Right hindlimb (tissue), 1 donor: ENCODE data around the gene SPATA32.
"Not testable (repeated sequence)": the region's sequence is repeated elsewhere in the genome, so short reads cannot be mapped to it uniquely, and the experiment has no call there.

ENCODE experiments used
- DNase-seq: peaks from one replicate; pipeline ENCODE4 v3.0.0-alpha.2; 2018

Gene SPATA32

DNA sequence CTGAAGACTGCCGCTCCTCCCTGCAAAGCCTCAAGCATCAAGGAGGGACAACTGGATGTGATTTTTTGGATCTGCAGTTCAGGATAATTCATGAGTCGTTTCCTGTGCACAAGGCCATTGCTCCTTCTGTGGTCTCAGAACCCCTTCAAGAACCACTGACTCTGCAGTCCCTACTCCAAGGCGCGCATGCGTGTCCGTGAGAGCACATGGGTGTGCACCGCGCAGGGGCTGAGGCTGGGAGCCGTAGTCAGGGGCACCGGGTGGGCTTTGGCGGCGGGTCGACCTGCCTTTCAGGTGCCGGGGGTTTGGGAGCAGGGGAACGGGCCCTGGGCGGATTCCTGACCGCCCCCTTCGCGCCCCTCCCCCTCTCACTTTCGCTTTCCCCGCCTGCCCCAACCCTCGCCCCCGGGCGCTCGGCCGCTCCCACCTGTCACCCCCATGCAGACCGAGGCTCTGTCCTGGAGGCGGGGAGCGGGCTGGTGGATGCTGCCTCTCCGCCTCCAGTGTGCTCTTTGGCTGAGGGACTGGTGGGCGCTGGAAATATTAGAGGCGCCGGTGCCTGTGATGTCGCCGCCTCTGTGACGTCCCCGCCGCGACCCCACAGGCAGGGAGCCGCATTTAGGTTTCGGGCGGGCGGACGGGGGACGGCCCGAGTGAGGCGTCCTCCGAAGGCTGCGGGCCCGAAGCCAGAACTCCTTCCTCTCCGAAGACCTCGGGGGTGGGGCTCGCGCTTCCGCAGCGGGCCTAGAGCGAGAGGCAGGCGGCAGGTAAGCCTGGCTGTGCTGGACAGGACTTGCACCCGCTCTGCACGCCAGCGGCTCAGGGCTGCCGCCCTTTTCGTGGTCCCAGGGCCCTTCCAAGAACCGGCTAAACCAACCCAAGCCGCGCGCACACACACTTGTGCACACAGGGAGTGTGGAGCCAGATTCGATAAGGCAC is at the start of gene SPATA32:
Gene SPATA32, minus strand, starts transcription at position 518 of the 939 bp plus-strand sequence. Its CDS starts 78 bp downstream, at position 440.
- DNase-seq, result peak; percentile 62

GRCh38 chr17:45311401-45311759 is 49.5 kb upstream of the SPATA32 start:
- DNase-seq, result no peak

DNA sequence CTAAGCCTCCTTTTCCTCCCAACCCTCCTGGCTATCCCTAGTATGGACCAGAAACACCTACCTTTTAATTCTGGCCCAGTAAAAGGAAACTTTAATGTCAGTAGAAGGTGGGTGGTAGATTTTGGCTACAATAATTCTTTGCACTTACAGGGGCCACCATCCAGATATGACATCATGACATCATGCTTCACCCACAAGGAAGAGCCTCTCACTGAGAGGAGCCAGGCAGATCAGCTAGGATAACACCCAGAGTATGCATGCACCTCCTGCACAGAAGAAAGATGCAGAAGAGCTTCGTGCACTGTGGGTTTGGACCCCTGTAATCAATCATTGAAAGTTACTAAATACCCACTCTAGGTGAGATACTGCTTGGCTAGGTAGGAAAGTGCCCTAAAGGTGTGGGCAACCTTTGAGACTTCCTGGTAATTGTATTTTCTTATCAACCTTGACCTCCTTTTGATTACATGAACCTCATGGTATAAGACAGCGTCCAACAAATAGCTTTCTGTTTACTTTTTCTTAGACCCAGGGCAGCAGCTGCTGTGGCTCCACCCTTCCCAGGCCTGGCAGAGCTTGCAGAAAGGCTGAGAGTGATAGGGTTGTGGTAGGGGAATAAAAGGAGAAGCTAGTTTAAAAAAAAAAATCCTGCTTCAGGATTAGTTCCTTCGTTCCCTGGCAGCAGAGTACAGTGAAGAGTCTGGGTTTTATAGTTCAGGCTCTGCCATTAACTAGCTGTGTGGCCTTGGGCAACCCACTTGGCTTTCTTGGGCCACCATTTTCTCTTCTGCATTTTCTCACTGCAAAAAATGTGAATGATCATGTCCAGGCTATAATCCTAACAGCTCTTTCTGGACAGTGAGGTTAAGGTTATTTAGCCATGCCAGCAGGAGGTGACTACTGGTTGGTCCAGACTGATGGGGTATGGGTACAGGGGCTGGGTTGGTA is 48.8 kb upstream of the SPATA32 start:
- peak; percentile 62 for DNase-seq

DNA sequence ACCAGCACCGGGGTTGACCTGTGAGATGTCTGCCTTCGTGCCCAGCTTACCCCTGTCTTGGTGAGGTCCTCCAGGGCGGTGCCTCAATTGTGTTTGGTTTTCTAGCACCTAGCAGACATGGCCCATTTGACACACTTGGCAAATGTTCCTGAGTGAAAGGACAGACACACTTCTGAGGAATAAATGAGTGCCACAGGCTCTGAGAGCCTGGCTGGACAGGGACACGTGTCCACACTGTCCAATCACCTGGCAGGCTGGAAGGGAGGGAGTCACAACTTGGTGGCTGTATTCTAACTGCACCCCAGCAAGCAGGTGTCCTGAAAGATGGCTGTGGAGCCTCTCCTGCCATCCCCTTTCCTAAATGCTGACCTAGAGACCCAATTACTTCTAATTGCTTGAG is 47.5 kb upstream of the SPATA32 start:
- no peak for DNase-seq

- no peak for DNase-seq
These were observed 46.9 kb upstream of the SPATA32 start for GRCh38 chr17:45308840-45309239.

DNA sequence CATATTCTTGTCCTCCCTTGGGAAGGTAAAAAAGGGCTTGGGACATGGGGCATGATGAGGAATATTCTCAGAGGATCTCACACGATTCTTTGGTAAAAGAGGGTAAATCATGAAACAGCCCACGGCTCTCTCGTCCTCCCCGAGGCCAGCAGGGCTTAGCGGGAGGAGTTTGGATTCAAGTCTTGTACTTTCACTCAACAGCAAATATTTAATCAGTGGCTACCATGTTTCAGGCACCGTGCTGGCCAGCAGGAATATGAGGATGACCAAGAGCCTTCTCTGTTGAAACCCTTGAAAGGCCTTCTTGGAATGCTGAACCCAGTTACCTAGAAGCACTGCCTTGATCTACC is 46.1 kb upstream of the SPATA32 start:
- DNase-seq, result no peak

GRCh38 chr17:45307290-45308015 is 45.6 kb upstream of the SPATA32 start:
- DNase-seq, result no peak

DNA sequence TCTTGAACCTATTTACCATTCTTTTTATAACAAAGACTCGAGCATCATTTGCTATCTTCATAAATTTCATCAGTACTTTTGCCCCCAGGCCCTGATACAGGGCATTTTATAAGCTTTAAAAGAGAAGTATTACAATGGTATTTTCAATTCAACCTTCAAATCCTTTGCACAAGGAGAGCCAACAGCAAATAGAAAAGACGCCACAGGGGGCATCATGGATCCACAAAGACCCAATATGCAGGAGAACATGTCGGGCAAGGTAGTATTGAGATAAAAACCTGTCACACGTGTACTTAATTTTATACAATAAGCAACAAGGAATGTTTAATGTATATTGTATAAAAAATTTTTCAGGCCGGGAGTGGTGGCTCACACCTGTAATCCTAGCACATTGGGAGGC is 44.7 kb upstream of the SPATA32 start:
- no peak for DNase-seq

DNA sequence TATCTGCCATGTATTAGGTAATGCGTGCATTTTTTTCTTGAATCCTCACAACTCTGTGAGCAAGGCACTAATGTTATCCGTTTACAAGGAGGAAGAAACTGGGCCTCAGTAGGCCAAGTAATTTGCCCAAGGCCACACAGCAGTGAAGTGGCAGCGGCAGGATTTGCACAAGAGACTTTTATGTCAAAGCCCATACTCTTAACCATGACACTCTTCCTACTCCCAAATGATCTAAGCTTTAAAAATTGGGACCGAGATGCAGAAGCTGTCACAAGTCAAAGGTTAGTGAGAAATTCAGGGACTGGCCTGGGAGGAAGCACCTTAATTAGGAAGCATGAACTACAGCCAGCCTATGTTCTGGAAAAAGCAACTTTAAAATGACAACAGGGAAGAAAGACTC is 44.2 kb upstream of the SPATA32 start:
- no peak for DNase-seq

DNA sequence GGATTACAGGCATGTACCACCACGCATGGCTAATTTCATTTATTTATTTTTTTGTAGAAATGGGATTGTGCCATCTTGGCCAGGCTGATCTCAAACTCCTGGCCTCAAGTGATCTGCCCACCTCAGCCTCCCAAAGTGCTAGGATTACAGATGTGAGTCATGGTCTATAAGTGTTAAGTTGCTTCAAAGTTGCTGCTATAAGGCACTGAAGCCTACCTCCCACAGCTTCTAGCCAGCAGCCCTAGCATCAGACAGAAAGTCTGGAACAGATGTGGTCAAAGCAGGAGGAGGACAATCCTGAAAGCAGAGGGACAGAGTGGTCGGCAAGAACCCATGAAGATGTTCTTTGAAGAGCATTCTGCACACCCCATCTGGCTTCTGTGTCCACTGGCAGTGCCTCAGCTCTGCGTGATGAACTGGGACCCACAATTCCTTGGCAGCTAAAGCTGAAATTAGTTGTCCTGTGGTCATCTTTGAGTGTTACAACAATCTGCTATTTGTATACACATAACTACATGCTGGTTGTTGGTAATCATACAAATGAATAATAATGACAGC is 43.7 kb upstream of the SPATA32 start:
- DNase-seq, result no peak

GRCh38 chr17:45302649-45303173 is 40.8 kb upstream of the SPATA32 start:
- no peak for DNase-seq

DNA sequence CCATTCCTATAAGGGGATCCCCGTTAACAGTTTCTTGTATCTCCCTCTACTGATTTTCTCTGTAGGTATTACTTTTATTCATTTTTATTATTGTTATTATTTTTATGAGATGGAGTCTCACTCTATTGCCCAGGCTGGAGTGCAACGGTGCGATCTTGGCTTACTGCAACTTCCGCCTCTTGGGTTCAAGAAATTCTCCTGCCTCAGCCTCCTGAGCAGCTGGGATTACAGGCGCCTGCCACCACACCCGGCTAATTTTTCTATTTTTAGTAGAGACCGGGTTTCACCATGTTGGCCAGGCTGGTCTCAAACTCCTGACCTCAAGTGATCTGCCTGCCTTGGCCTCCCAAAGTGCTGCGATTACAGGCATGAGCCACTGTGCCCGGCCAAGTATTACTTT is 40.3 kb upstream of the SPATA32 start:
- DNase-seq, result not testable (repeated sequence)

DNA sequence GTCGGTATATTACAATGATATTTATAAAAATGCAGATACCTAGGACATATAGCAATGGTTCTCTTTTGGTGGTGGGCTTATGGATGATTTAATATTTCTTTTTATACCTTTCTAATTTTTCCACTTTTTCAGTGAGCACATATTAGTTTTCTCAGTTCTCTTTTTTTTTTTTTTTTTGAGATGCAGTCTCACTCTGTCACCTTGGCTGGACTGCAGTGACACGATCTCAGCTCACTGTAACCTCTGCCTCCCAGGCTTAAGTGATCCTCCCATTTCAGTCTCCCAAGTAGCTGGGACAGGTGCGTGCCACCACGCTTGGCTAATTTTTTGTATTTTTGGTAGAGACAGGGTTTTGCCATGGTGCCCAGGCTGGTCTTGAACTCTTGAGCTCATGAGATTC is 39.8 kb upstream of the SPATA32 start:
- no peak for DNase-seq

DNA sequence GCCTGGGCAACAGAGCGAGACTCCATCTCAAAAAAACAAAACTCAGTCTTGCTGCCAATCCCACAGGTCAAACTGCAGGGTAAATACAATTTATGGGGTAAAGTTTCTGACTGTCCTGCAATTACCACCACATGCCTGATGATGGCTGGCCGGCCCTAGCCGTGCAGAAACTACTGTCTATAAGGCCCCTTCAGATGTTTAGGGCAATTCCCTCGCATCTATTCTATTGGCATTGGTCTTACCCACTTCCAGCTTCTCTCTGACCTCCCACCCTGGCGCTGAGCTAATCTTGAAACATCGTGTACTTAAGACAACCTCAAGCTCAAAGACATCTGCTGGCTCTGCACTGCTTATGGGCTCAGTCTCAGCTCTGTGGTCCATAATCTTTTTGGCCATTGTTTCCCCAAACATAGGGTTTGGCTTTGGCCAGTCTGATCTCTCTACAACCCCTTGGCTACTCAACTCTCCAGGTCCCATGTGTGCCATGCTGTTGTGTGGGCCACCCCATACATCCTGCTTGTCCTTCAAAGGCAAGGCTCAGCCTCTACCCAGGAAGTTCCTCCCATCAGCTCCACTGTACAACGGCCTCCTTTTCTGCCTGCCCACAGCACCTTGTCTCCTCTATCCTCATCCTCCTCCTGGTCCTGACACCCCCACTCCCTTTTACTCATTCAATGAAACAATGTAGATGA is 38.3 kb upstream of the SPATA32 start:
- DNase-seq, result no peak

GRCh38 chr17:45299361-45299760 is 37.5 kb upstream of the SPATA32 start:
- DNase-seq, result peak; percentile 74

- DNase-seq, result no peak
These were observed 36.8 kb upstream of the SPATA32 start for GRCh38 chr17:45298546-45299285.

- no peak for DNase-seq
These were observed 34.9 kb upstream of the SPATA32 start for GRCh38 chr17:45296833-45297124.

- DNase-seq, result peak; percentile 14
These were observed 34.3 kb upstream of the SPATA32 start for GRCh38 chr17:45296003-45296832.

- peak; percentile 24 for DNase-seq
These were observed 32.6 kb upstream of the SPATA32 start for GRCh38 chr17:45294506-45294905.
